Activated B cell treated with CpG ODN at 0.5 μM for 24 hours (primary cell): ENCODE data around the gene TRMU. TPM values are rescaled to one million over a fixed set of nuclear protein-coding genes. Genes with fewer than 3 reads are reported as not detected.

ENCODE experiments used
- ATAC-seq: fragments of 200-7000 bp; cut with Tn5 transposase; one replicate; pipeline ENCODE4 v1.10.0; 2021; ENCODE audit warnings: low read depth, mild to moderate bottlenecking, moderate library complexity
- CTCF ChIA-PET: fragments of 350-600 bp; sonication (Branson Sonifier 250); formaldehyde crosslinking; loops from one replicate; lab custom pipeline; 2021; ENCODE audit warnings: antibody characterized with exemption; lab: Charles Lee
- POLR2A ChIA-PET: fragments of 350-600 bp; sonication (Branson Sonifier 250); formaldehyde crosslinking; loops from one replicate; lab custom pipeline; 2021; ENCODE audit warnings: antibody characterized with exemption; lab: Charles Lee
- DNase-seq: peaks from one replicate; pipeline ENCODE4 v3.0.0; 2022
- H3K27ac Mint-ChIP-seq: one replicate; pipeline ENCODE4 v1.8.0; 2020; ENCODE audit warnings: mixed read lengths
- H3K27me3 Mint-ChIP-seq: one replicate; pipeline ENCODE4 v1.8.0; 2021; ENCODE audit warnings: mixed read lengths
- H3K36me3 Mint-ChIP-seq: one replicate; pipeline ENCODE4 v1.8.0; 2021; ENCODE audit warnings: low read depth, mixed read lengths
- H3K4me1 Mint-ChIP-seq: one replicate; pipeline ENCODE4 v1.8.0; 2021; ENCODE audit warnings: mixed read lengths
- H3K4me3 Mint-ChIP-seq: one replicate; pipeline ENCODE4 v1.8.0; 2020; ENCODE audit warnings: mild to moderate bottlenecking, mixed read lengths
- H3K9me3 Mint-ChIP-seq: one replicate; pipeline ENCODE4 v1.8.0; 2020; ENCODE audit warnings: mixed read lengths
- intact Hi-C: fragments of 100-400 bp; cut with micrococcal nuclease; formaldehyde crosslinking; loops from one replicate; pipeline ENCODE4 v1.15.1; 2024
- total RNA-seq: library from RNA; stranded (reverse); gene quantifications from 2 replicates; pipeline ENCODE4 v1.2.3, GENCODE V29; 2022
- TF ChIP-seq, protein P1 (sequence below): fragments of 200-600 bp; IDR thresholded peaks from one replicate; pipeline ENCODE4 v1.8.0; 2022; ENCODE audit warnings: antibody characterized with exemption, mild to moderate bottlenecking

TRMU gene
- total RNA-seq, 1 donor from 2014 or later, result 60.0 TPM

- peaks cover 29% of the 10 kb centered on the region for H3K36me3 Mint-ChIP-seq
- peaks cover 13% of the 10 kb centered on the region for H3K4me1 Mint-ChIP-seq
- H3K9me3 Mint-ChIP-seq, result peaks cover 3% of the 10 kb centered on the region
- H3K27ac Mint-ChIP-seq, result no peak overlapping the region
- H3K27me3 Mint-ChIP-seq, result peaks cover 3% of the 10 kb centered on the region
- POLR2A ChIA-PET, result interaction anchor here (0.6 kb wide), 1 partner anchor 997 kb away, joined by 5 read pairs; no protein-coding TSS in a partner anchor
- CTCF ChIA-PET, result no interaction called here
- no peak for DNase-seq
- no peak overlapping the region for H3K4me3 Mint-ChIP-seq
- intact Hi-C loops, result no loop called here
- TF ChIP-seq, protein P1, sequence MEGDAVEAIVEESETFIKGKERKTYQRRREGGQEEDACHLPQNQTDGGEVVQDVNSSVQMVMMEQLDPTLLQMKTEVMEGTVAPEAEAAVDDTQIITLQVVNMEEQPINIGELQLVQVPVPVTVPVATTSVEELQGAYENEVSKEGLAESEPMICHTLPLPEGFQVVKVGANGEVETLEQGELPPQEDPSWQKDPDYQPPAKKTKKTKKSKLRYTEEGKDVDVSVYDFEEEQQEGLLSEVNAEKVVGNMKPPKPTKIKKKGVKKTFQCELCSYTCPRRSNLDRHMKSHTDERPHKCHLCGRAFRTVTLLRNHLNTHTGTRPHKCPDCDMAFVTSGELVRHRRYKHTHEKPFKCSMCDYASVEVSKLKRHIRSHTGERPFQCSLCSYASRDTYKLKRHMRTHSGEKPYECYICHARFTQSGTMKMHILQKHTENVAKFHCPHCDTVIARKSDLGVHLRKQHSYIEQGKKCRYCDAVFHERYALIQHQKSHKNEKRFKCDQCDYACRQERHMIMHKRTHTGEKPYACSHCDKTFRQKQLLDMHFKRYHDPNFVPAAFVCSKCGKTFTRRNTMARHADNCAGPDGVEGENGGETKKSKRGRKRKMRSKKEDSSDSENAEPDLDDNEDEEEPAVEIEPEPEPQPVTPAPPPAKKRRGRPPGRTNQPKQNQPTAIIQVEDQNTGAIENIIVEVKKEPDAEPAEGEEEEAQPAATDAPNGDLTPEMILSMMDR, result no peak
- no peak for ATAC-seq
These were observed 36.2 kb downstream of the TRMU start for GRCh38 chr22:46371623-46372226.

- Mint-ChIP-seq H3K4me3 (no peak overlapping the region), H3K4me1 (peaks cover 12% of the 10 kb centered on the region), H3K9me3 (peaks cover 3% of the 10 kb centered on the region), H3K36me3 (peaks cover 37% of the 10 kb centered on the region), H3K27ac (no peak overlapping the region), H3K27me3 (peaks cover 3% of the 10 kb centered on the region)
- CTCF ChIA-PET, result no interaction called here
- POLR2A ChIA-PET, result interaction anchor here (0.6 kb wide), 1 partner anchor 160 kb away, joined by 7 read pairs; no protein-coding TSS in a partner anchor
- intact Hi-C loops, result no loop called here
- DNase-seq (no peak), ATAC-seq (no peak)
- TF ChIP-seq, protein P1, result no peak
These were observed 37.2 kb downstream of the TRMU start for GRCh38 chr22:46372686-46373085.

DNA sequence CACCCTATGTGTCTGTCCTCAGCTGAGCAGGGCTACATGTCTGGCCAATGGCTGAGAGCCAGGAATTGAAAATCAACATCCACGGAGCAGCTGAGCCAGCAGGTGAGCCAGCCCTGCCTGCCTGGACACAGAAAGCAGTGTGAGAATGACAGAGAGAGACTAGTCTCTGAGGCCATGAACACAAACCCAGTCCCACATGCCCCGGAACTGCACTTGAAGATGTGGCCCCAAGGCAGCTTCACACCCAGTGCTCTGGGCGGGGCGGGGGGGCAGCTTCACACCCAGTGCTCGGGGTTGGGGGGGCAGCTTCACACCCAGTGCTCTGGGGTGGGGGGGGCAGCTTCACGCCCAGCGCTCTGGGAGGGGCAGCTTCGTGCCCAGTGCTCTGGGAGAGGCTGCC, 37.6 kb downstream of the TRMU start:
- Mint-ChIP-seq H3K27me3 (peaks cover 3% of the 10 kb centered on the region), H3K4me1 (peaks cover 9% of the 10 kb centered on the region), H3K9me3 (peaks cover 3% of the 10 kb centered on the region), H3K36me3 (peaks cover 38% of the 10 kb centered on the region), H3K27ac (no peak overlapping the region), H3K4me3 (no peak overlapping the region)
- ChIA-PET POLR2A (no interaction called here), CTCF (interaction anchor here (0.8 kb wide), 1 partner anchor 168 kb away, joined by 3 read pairs; no protein-coding TSS in a partner anchor)
- DNase-seq (no peak), ATAC-seq (no peak)
- intact Hi-C loops, result no loop called here
- TF ChIP-seq, protein P1, result no peak

- Mint-ChIP-seq H3K4me1 (peaks cover 9% of the 10 kb centered on the region), H3K27me3 (peaks cover 3% of the 10 kb centered on the region), H3K9me3 (peaks cover 3% of the 10 kb centered on the region), H3K27ac (no peak overlapping the region), H3K36me3 (peaks cover 47% of the 10 kb centered on the region), H3K4me3 (no peak overlapping the region)
- no peak for ATAC-seq
- TF ChIP-seq, protein P1, result no peak
- ChIA-PET CTCF (interaction anchor here (0.8 kb wide), 1 partner anchor 168 kb away, joined by 3 read pairs; no protein-coding TSS in a partner anchor), POLR2A (no interaction called here)
- intact Hi-C loops, result no loop called here
- DNase-seq, result no peak
These were observed 38.6 kb downstream of the TRMU start for GRCh38 chr22:46373921-46374662.
